Loucy (cell line): ENCODE measurements around the gene PLXDC1.

ENCODE experiments used
- CTCF ChIP-seq: fragments of 200-600 bp; sonication (generic); conservative IDR thresholded peaks from 2 replicates; pipeline ENCODE4 v1.5.1; 2014; ENCODE audit warnings: mild to moderate bottlenecking, antibody characterized with exemption, low read length
- EZH2phosphoT487 ChIP-seq: fragments of 200-600 bp; IDR thresholded peaks from 2 replicates; pipeline ENCODE4 v1.6.1; 2018; ENCODE audit warnings: antibody characterized with exemption, mild to moderate bottlenecking, moderate library complexity, borderline replicate concordance

GRCh38 chr17:39097150-39097519 is 54.3 kb downstream of the PLXDC1 start:
- TF ChIP-seq CTCF, result no peak
- TF ChIP-seq EZH2phosphoT487, result no peak
